ENCODE results near the gene GYG2.

GRCh38 chrX:2924151-2924550 is 95.4 kb downstream of the GYG2 start:
- TF ChIP-seq CTCF (IDR thresholded peaks at IDR 0.05) (no peak), POLR2A (IDR thresholded peaks at IDR 0.05; ENCODE audit: low read depth) (no peak)

Data from esophagus muscularis mucosa (tissue), 3 donors.